Cardiac septum (tissue), 1 donor: ENCODE results near the gene TMEM114. TPM values are rescaled to one million over a fixed set of nuclear protein-coding genes. Genes with fewer than 3 reads are reported as not detected.
A peak's percentile ranks its signal among the peaks of the same experiment; 100 is the strongest.

Experiments used
- DNase-seq: peaks from one replicate; pipeline ENCODE4 v3.0.0-alpha.2; 2020; ENCODE audit warnings: low spot score
- intact Hi-C: fragments of 100-400 bp; cut with DNase I; formaldehyde crosslinking; loops from one replicate; pipeline ENCODE4 v1.14.0; 2022
- total RNA-seq: library from RNA; stranded (reverse); fragmentation: NEBNext Ultra II Directional; extraction: Animal tissue kit (Norgen Biotek cat#: 25700); gene quantifications from one replicate; pipeline ENCODE4 v1.2.1, GENCODE V29; 2021
- donor health status: DM: no; HTN: no; CAD: no.

Gene TMEM114
- total RNA-seq, 1 donor from 2014 or later = not detected

DNA sequence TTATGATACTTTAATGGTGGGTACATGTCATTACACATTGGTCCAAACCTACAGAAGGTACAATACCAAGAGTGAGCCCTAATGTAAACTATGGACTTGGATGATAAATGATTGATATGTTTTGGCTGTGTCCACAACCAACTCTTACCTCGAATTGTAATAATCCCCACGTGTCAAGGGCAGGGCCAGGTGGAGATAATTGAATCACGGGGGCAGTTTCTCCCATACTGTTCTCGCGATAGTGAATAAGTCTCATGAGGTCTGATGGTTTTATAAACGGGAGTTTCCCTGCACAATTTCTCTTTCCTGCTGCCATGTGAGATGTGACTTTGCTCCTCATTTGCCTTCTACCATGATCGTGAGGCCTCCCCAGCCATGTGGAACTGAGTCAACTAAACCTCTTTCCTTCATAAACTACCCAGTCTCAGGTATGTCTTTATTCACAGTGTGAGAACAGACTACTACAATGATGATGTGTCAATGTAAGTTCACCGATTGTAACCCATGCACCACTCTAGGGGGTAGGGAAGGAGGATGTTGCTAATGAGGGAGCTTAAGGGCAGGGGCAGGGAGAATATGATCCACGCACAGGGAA lies 24.2 kb upstream of the TMEM114 start:
- intact Hi-C loops = no loop called here
- no peak for DNase-seq

DNA sequence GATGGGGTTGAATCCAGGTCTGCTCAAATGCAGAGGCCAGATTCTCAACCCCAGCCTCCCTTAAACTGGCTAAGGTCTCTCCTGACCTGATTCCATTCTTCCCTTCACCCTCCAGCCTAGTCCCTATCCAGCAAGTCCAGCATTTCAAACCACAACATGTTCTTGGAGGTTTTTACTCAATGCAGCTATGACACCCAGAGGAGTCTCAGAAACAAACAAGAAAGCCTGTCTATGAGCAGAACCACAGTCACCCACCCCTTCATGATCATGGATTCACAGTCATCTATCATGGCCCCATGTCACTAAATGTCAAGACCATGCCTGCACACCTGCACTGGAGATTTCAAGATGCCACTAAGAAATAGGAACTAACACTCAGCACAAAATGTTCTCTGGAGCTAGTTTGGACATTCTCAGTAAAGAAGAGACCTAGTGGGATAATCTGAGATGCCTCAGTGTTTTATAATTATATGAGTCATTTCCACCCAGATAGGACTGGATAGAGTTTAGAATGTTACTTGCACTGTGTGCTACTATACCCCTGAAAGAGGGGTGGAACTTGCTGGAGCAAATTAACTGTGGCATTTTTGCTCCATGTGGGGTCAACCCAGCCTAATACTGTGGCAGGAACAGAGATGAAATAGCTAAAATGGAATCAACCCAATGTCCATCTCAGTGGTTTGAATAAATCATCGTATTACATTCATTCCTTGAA lies 21.7 kb upstream of the TMEM114 start:
- no peak for DNase-seq
- intact Hi-C loops = no loop called here

DNA sequence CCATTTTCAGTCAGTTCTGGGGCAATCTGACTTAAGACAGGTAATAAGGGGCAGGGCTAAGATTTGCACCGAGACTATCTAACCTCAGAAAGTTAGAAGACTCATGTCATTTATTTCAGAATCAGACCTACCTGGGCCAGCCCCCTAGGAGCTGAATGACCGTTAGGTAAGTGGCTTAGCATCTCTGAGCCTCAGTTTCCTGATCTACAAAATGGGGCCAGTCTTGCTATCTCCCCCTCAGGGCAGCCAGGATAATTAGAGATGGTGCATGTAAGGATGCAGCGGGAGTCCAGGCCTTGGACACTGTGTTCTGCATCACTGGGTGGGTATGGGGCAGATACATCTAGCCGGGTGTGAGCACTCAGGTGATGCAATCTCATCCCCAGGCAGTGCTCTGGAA lies 20.8 kb upstream of the TMEM114 start:
- DNase-seq = no peak
- intact Hi-C loops = no loop called here

DNA sequence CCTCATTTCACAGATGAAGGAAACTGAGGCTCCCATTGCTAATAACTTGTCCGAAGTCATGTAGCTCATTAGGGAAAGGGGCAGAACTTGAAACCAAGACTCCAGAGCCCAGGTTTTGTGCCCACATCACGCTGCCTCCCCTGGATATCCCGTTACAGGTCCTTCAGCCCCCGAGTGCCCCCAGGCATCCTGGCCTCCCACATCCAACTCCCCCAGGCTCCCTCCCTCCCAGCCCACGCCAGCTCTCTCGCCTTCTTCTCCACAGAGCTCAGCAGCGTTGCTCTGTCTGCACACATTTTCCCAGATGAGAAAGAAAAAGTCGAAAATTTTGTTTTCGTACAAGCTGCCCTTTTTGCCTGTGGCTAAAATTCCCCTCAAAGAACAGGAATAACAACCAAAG lies 16.9 kb upstream of the TMEM114 start:
- no peak for DNase-seq
- intact Hi-C loops = no loop called here

DNA sequence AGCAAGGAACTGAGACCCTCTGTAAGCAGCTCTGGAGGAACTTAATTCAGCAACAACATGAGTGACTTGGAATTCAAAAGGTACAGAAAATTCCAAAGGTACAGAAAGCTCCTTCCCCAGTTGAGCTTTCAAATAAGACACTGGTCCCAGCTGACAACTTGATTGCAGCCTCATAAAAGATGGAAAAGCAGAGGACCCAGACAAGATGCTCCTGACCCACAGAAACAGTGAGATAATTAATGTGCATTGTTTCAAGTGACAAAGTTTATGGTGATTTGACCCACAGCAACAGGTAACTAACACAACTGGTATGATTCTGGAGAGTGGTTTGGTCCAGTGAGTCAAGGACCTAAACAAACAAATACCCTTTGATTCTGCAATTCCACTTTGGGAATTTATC lies 15.2 kb upstream of the TMEM114 start:
- DNase-seq = no peak
- intact Hi-C loops = no loop called here

DNA sequence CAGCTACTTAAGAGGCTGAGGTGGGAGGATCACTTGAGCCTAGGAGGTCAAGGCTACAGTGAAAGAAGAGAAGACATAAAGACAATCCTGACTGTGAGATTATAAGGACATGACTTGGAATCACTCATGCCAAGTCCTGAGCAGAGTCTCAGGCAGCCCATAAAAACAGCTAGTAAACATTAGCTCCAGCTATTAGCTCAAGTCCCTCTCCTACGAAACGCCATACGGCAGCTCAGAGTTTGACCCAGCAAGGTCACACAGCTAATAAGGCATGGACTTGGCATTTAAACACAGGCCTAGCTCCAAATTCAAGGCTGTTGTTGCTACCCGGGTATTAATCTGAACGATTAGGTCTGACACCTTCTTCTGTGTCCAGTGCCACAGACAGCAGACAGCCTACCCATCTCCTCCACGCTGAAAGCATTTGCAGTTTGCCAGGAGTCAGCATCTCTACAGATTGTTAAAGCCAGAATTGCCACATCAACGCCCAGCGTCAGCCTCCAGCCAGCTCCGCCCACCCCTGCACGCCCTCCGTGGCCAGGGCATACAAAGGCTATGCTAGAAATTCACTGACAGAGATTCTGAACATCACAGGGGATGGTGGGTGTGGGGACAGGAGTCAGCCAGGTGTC lies 9.9 kb upstream of the TMEM114 start:
- DNase-seq = no peak
- intact Hi-C loops = no loop called here

DNA sequence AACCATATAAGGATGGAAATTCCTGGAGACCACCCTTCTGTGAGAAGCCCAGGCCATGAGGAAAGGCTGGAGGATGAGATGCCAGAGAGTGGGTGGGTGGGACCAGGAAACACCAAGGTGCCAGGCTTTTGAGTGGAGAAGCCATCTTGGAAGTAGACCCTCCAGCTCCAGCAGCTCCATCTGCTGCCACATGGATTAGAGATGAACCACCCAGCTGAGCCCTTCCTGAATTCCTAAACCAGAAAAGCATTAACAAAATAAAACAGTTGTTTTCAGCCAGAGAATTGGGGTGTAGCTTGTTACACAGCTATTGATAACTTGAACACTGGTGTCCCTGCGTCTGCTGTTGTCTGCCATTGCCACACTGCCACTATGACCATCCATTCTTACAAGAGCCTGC lies 6.3 kb upstream of the TMEM114 start:
- DNase-seq = no peak
- intact Hi-C loops = no loop called here

DNA sequence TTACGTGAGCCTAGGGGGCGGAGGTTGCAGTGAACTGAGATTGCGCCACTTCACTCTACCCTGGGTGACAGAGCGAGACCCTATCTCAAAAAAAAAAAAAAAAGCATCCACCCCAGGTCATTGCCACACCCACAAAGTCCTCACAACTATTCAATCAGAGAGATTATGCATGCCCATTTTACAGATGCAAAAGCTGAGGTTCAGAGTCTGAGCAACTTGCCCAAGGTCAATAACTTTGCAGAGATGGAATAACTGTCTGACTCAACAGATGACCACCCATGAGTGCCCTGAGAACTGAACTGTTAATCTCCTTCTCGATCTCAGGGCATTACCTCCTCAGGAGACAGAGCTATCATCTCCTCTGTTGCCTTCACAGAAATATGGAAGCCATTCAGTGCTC lies 5.5 kb upstream of the TMEM114 start:
- DNase-seq = no peak
- intact Hi-C loops = no loop called here

DNA sequence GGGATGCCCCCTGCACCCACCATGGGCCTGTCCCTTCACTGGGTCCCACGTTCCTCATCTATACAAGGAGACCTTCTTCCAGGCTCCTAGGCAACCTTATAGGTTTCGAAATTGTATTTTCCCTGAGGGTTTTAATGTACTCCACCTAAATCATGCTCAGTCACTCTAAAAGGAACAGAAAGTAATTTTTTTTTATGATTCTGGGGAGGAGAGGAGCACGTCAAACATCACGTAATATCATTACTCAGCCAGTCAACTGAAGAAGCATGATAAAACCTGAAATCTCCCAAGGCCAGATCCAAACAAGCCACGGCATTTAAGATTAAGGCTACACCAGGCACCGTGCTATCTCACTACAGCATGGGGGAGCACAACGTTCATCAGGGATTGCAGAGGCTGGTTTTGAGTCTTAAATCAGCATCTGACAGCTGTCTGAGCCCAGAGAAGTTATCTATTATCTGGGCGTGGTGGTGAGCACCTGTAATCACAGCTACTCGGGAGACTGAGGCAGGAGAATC lies 3.9 kb upstream of the TMEM114 start:
- DNase-seq = no peak
- intact Hi-C loops = no loop called here

DNA sequence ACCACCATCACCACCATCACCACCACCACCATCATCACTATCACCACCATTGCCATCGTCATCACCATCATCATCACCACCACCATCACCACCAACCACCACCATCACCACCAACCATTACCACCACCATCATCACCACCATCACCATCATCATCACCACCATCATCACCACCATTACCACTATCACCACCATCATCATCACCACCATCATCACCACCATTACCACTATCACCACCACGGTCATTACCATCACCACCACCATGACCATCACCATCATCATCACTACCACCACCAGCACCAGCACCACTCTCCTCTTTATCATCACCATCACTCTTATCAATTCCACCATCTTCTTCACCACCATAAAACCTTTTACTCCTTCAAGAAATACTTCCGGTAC lies 1.1 kb upstream of the TMEM114 start:
- no peak for DNase-seq

DNA sequence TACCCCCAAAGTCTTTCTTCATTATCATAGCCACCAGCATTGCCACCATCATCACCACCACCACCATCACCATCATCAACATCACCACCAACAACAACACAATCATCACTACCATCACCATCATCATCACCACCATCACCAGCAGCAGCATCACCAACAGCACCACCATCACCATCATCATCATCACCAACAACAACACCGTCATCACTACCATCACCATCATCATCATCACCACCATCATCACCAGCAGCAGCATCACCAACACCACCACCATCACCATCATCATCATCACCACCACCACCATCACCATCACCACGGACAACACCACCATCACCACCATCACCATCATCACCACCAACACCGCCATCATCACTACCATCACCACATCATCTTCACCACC lies 500 bp upstream of the TMEM114 start:
- intact Hi-C loops = no loop called here
- DNase-seq = no peak

More for the DNA sequence above, 1.1 kb upstream of the TMEM114 start:
- intact Hi-C loops = no loop called here

DNA sequence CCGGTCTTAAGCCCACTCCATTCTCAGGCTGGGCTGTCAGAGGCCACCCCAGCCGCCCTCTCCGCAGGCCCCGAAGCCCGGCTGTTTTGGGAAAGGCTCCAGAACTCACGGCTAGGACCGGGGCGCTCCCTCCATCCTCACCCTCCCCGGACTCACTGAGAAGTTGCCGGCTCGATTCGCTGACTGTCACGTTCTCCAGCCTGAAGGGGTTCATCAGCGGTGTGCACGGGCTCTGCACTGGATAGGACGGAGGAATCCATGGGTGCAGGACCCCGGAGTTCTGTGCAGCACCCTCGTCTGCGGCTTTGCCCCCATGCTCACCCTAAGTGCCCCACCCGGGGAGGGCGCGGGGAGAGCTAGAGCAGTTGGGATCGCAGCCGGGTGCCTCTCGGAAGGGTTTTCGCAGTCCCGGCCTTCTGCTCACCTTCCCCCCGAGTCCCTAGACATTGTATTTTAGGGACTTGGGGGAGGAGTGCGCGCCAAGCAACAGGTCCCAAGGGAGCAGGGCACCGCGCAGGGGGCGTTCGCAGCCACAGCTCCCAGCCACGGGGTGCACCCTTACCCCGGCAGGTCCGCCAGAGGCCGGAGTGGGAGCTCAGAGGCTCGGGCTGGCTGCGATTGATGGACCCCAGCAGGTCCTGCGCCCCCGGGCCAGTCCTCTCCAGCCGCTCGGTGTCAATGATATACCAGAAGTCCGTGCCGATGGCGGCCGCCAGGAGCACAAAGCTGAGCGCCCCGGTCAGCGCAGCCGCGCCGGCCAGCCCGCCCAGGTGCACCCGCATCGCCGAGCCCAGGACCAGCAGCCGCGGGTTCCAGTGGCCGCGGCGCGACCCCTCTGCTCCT lies 1.0 kb downstream of the TMEM114 start:
- DNase-seq = no peak
- intact Hi-C loops = no loop called here

DNA sequence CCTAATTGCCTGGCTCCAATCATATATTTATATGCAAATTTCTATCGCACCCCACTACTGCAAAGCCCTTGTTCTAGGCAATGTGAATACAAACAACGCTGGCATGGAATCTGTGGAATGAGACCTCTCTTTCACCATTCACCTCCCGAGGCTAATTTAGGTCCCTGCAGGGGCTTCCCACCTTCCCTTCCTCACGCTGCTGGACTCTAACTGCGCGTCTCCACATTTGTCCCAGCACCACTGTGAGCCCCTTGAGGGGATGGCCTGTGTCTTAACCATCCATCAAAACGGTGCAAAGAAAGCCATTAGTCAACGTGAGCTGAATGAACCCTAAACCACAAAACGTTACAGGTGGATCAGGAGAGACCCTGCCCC lies 1.6 kb downstream of the TMEM114 start:
- no peak for DNase-seq
- intact Hi-C loops = no loop called here

DNA sequence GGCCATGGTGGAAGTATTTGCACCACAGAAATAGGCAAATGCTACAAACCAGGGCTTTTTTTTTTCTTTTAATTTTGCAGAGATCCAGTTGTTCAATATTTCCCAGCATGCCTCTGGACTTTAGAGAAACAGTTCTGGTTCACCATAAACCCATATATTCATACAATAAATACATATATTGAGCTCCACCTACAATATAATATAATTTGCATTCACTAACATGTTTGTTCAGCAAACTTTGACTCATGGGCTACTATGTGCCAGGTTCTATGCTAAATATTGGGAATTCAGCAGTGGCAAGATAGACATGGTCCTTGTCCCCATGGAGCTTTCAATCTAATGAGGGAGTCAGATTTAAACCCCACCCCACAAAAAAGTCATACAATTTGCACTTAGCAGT lies 3.2 kb downstream of the TMEM114 start:
- DNase-seq = no peak
- intact Hi-C loops = no loop called here

DNA sequence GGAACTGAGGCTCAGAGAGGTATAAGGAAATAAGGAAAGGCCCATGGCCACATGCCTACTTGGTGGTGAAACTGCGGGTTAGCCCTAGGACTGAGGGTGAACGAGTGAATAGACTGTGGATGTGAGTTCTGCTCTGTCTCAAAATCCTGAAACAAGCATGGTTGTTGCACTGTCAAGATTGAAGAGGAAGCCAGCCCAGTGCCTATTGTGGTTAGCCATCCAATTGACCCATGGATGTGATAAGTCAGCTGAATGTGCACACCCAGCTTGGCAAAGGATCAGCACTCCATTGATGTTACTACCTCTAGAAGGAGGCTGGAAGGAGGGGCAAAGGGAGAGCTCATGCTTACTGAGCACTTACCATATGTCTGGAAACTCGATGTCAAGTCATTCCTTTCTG lies 4.5 kb downstream of the TMEM114 start:
- peak; percentile 29 for DNase-seq
- intact Hi-C loops = no loop called here

DNA sequence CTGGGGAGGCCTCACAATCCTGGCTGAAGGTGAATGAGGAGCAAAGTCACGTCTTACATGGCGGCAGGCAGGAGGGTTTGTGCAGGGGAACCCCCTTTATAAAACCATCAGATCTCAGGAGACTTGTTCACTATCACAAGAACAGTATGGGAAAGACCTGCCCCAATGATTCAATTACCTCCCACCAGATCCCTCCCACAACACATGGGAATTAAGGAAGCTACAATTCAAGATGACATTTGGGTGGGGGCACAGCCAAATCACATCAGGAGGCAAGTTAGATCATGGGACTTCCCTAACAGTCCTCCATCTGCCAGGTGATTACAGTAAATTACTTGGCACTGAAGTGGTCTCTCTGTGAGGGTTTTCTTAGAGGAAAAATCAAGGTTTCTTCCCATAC lies 5.3 kb downstream of the TMEM114 start:
- no peak for DNase-seq
- intact Hi-C loops = no loop called here

DNA sequence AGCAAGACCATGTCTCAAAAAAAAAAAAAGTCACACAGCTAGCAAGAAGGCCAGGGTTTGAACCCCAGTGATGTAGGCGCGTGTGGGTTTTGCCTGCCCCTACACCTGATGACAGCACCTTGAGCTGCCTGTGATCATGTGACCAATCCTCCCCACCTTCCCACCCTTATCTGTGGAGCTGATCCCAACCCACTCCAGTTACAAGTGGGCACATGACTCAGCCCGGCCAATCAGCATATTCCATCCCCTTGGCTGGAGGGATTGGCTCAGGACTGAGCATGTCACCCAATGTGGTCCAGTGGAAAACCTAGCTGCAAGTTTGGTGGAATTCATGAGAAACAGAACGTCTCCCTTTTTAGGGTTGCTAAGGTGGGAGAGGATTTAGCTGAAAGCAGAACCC lies 6.6 kb downstream of the TMEM114 start:
- intact Hi-C loops = no loop called here
- peak; percentile 12 for DNase-seq

DNA sequence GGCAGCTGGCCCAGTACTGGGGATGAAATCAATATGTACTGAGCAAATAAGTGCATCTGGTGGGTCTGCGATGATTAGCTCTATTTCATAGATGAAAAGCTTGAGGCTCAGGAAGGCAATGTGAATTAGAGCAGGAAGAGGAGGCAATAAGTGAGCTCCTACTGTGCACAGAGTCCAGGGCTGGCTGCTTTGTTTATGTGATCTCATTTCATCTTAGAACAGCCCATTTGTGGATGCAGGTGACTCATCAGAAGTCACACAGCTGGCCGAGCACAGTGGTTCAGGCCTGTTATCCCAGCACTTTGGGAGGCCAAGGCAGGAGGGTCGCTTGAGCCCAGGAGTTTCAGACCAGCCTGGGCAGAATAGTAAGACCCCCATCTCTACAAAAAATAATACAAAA lies 7.1 kb downstream of the TMEM114 start:
- DNase-seq = no peak
- intact Hi-C loops = no loop called here

DNA sequence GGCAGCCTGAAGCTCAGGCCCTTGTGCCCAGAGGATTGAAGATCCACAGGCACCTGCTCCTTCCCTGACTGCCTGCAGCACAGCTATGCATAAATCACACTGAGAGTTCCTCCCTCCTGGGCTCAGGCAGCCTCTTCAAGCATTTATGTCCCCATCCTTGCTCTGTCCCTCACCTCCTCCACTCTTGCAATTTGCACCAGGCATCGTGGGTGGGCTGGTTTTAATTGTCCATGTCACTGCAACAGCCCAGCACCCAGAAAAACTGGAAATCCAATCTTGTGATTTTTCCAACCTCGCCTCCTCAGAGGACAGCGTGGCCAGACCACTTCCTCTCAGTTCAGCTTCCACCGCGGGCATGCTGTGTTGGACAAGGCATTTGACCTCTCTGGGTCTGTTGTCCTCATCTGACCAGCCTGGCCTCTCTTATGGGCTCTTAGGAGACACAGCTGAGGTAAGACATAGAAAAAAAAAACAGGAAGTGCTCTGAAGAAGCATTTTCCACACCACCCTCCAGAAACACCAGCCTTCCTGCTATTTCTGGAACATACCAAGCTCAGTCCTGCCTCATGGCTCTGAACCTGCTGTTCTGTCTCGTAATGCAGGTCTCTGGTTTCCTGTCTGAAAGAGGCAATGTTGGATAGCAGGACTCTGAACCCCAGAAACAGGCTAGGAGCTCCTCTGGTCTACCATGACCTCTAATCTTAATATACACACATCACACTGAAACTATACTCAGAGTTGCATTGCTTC lies 8.3 kb downstream of the TMEM114 start:
- no peak for DNase-seq
- intact Hi-C loops = no loop called here

DNA sequence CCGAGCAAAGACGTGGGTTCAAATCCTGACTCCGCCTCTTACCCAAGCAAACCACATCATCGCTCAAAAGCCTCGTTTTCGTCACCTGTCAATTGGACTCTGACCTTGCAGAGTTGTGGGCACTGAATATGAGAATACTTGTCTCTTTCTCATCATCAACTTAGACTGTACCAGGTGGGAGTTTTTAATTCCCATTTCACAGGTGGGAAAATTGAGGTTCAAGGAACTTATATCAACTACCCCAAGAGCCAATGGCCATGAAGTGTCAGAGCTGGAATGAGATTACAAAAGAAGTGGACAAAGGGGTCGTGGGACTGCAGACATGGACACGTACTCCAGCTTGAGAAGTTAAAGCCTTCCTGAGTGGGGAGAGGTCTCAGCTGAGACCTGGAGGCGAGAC lies 10.8 kb downstream of the TMEM114 start:
- no peak for DNase-seq
- intact Hi-C loops = no loop called here
